ENCODE results near the gene PRDM16. TPM values are rescaled to one million over a fixed set of nuclear protein-coding genes. Genes with fewer than 3 reads are reported as not detected.

PRDM16 gene
- total RNA-seq, 2 donors from 2014 or later: 0.25 TPM; not detected in 1

GRCh38 chr1:3425486-3426215 lies 356.6 kb downstream of the PRDM16 start:
- DNase-seq (ENCODE audit: low spot score in 2 of 2) (no peak), ATAC-seq (no peak)
- Mint-ChIP-seq H3K36me3 (no peaks in the 10 kb centered on the region), H3K27ac (no peak overlapping the region), H3K9me3 (no peaks in the 10 kb centered on the region)

GRCh38 chr1:3426956-3427535 lies 358.0 kb downstream of the PRDM16 start:
- no peak for DNase-seq (ENCODE audit: low spot score in 2 of 2)
- Mint-ChIP-seq H3K36me3 (no peaks in the 10 kb centered on the region), H3K27ac (no peak overlapping the region), H3K9me3 (no peaks in the 10 kb centered on the region)
- ATAC-seq: no peak

GRCh38 chr1:3427711-3428704 lies 359.0 kb downstream of the PRDM16 start:
- no peak for ATAC-seq
- H3K27ac Mint-ChIP-seq: no peak overlapping the region
- H3K9me3 Mint-ChIP-seq: no peaks in the 10 kb centered on the region
- H3K36me3 Mint-ChIP-seq: no peaks in the 10 kb centered on the region
- DNase-seq (ENCODE audit: low spot score in 2 of 2): no peak

- H3K9me3 Mint-ChIP-seq: no peaks in the 10 kb centered on the region
- H3K27ac Mint-ChIP-seq: no peak overlapping the region
- no peak for ATAC-seq
- DNase-seq (ENCODE audit: low spot score in 2 of 2): no peak
- H3K36me3 Mint-ChIP-seq: no peaks in the 10 kb centered on the region
Observed at GRCh38 chr1:3428899-3429298, 359.9 kb downstream of the PRDM16 start.

- ATAC-seq (no peak), DNase-seq (ENCODE audit: low spot score in 2 of 2) (no peak)
- Mint-ChIP-seq H3K9me3 (no peaks in the 10 kb centered on the region), H3K36me3 (no peaks in the 10 kb centered on the region), H3K27ac (no peak overlapping the region)
Observed at GRCh38 chr1:3429320-3429719, 360.3 kb downstream of the PRDM16 start.

GRCh38 chr1:3429766-3430165 lies 360.8 kb downstream of the PRDM16 start:
- Mint-ChIP-seq H3K36me3 (no peaks in the 10 kb centered on the region), H3K27ac (no peak overlapping the region), H3K9me3 (no peaks in the 10 kb centered on the region)
- DNase-seq (ENCODE audit: low spot score in 2 of 2) (no peak), ATAC-seq (no peak)

GRCh38 chr1:3430406-3430805 lies 361.4 kb downstream of the PRDM16 start:
- H3K36me3 Mint-ChIP-seq: no peaks in the 10 kb centered on the region
- DNase-seq (ENCODE audit: low spot score in 2 of 2): no peak
- ATAC-seq: no peak
- no peaks in the 10 kb centered on the region for H3K9me3 Mint-ChIP-seq
- no peak overlapping the region for H3K27ac Mint-ChIP-seq

- Mint-ChIP-seq H3K36me3 (no peaks in the 10 kb centered on the region), H3K27ac (no peak overlapping the region), H3K9me3 (no peaks in the 10 kb centered on the region)
- DNase-seq (ENCODE audit: low spot score in 2 of 2) (no peak), ATAC-seq (no peak)
Observed at GRCh38 chr1:3430820-3431219, 361.8 kb downstream of the PRDM16 start.

GRCh38 chr1:3431266-3431665 lies 362.3 kb downstream of the PRDM16 start:
- no peak overlapping the region for H3K27ac Mint-ChIP-seq
- DNase-seq (ENCODE audit: low spot score in 2 of 2): no peak
- H3K9me3 Mint-ChIP-seq: no peaks in the 10 kb centered on the region
- H3K36me3 Mint-ChIP-seq: no peaks in the 10 kb centered on the region
- ATAC-seq: peak in 1 of 2 donors; percentile 58

- Mint-ChIP-seq H3K36me3 (no peaks in the 10 kb centered on the region), H3K9me3 (no peaks in the 10 kb centered on the region), H3K27ac (no peak overlapping the region)
- DNase-seq (ENCODE audit: low spot score in 2 of 2) (no peak), ATAC-seq (no peak)
Observed at GRCh38 chr1:3431686-3432085, 362.7 kb downstream of the PRDM16 start.

- no peaks in the 10 kb centered on the region for H3K36me3 Mint-ChIP-seq
- H3K9me3 Mint-ChIP-seq: no peaks in the 10 kb centered on the region
- no peak overlapping the region for H3K27ac Mint-ChIP-seq
- ATAC-seq (no peak), DNase-seq (ENCODE audit: low spot score in 2 of 2) (no peak)
Observed at GRCh38 chr1:3432306-3432705, 363.3 kb downstream of the PRDM16 start.

GRCh38 chr1:3433076-3433475 lies 364.1 kb downstream of the PRDM16 start:
- no peak overlapping the region for H3K27ac Mint-ChIP-seq
- DNase-seq (ENCODE audit: low spot score in 2 of 2) (no peak), ATAC-seq (no peak)
- no peaks in the 10 kb centered on the region for H3K36me3 Mint-ChIP-seq
- no peaks in the 10 kb centered on the region for H3K9me3 Mint-ChIP-seq

GRCh38 chr1:3433596-3434320 lies 364.8 kb downstream of the PRDM16 start:
- ATAC-seq (no peak), DNase-seq (ENCODE audit: low spot score in 2 of 2) (no peak)
- H3K9me3 Mint-ChIP-seq: no peaks in the 10 kb centered on the region
- H3K27ac Mint-ChIP-seq: no peak overlapping the region
- H3K36me3 Mint-ChIP-seq: no peaks in the 10 kb centered on the region

GRCh38 chr1:3434406-3435110 lies 365.6 kb downstream of the PRDM16 start:
- H3K27ac Mint-ChIP-seq: no peak overlapping the region
- ATAC-seq (no peak), DNase-seq (ENCODE audit: low spot score in 2 of 2) (no peak)
- no peaks in the 10 kb centered on the region for H3K9me3 Mint-ChIP-seq
- no peaks in the 10 kb centered on the region for H3K36me3 Mint-ChIP-seq

- Mint-ChIP-seq H3K9me3 (no peaks in the 10 kb centered on the region), H3K36me3 (no peaks in the 10 kb centered on the region), H3K27ac (no peak overlapping the region)
- ATAC-seq (no peak), DNase-seq (ENCODE audit: low spot score in 2 of 2) (no peak)
Observed at GRCh38 chr1:3435666-3436065, 366.7 kb downstream of the PRDM16 start.

GRCh38 chr1:3436451-3436850 lies 367.4 kb downstream of the PRDM16 start:
- no peaks in the 10 kb centered on the region for H3K36me3 Mint-ChIP-seq
- no peak overlapping the region for H3K27ac Mint-ChIP-seq
- ATAC-seq: no peak
- no peak for DNase-seq (ENCODE audit: low spot score in 2 of 2)
- no peaks in the 10 kb centered on the region for H3K9me3 Mint-ChIP-seq

Data from activated naive CD4-positive, alpha-beta T cell treated with anti-CD3 and anti-CD28 coated beads, Interleukin-2, amount 50 U/mL, for 72 hours (primary cell).